PC-3 (cell line): ENCODE data around the gene VAV3. TPM values are rescaled to one million over a fixed set of nuclear protein-coding genes. Genes with fewer than 3 reads are reported as not detected.

ENCODE experiments used
- ATAC-seq: fragments of 200-7000 bp; cut with Tn5 transposase; 2 replicates; pipeline ENCODE4 v1.9.1; 2020; ENCODE audit warnings: mild to moderate bottlenecking, moderate library complexity
- BruUV-seq: library from RNA; stranded (reverse); fragments of 400-500 nt; replicated peaks from 2 replicates; lab custom pipeline; 2021; lab: Mats Ljungman, UMichigan
- CTCF ChIA-PET: fragments of 300-600 bp; sonication (Branson Sonifier 250); formaldehyde crosslinking; loops from one replicate; lab custom pipeline; 2022; ENCODE audit warnings: antibody characterized with exemption; lab: Charles Lee
- POLR2A ChIA-PET: fragments of 300-600 bp; sonication (Branson Sonifier 250); formaldehyde crosslinking; loops from one replicate; lab custom pipeline; 2022; ENCODE audit warnings: antibody characterized with exemption; ENCODE audit not compliant: unreplicated experiment; lab: Charles Lee
- DNase-seq: peaks from one replicate; pipeline ENCODE4 v3.0.0-alpha.2; 2015
- H2AFZ ChIP-seq: fragments of 300-600 bp; sonication (generic); 2 replicates; pipeline ENCODE4 v1.6.0; 2016; ENCODE audit warnings: antibody characterized with exemption, low read length
- H3F3A ChIP-seq: fragments of 300-600 bp; sonication (generic); one replicate; pipeline ENCODE4 v1.6.0; 2017; ENCODE audit warnings: antibody characterized with exemption, low read length, control low read depth, mild to moderate bottlenecking; ENCODE audit not compliant: unreplicated experiment
- H3K27ac ChIP-seq: fragments of 300-600 bp; sonication (generic); 2 replicates; pipeline ENCODE4 v1.5.1; 2016; ENCODE audit warnings: mild to moderate bottlenecking, low read length
- H3K27me3 ChIP-seq: fragments of 300-600 bp; sonication (generic); 2 replicates; pipeline ENCODE4 v1.6.1; 2016; ENCODE audit warnings: low read length, mixed read lengths
- H3K36me3 ChIP-seq: fragments of 300-600 bp; sonication (generic); 2 replicates; pipeline ENCODE4 v1.6.1; 2016; ENCODE audit warnings: low read depth, mixed run types, low read length, mixed read lengths
- H3K4me1 ChIP-seq: fragments of 300-600 bp; sonication (generic); 2 replicates; pipeline ENCODE4 v1.5.1; 2016; ENCODE audit warnings: low read length; ENCODE audit not compliant: insufficient read depth
- H3K4me2 ChIP-seq: fragments of 300-600 bp; sonication (generic); 2 replicates; pipeline ENCODE4 v1.6.0; 2016; ENCODE audit warnings: low read length
- H3K4me3 ChIP-seq: fragments of 300-600 bp; sonication (generic); 2 replicates; pipeline ENCODE4 v1.5.1; 2016; ENCODE audit warnings: mild to moderate bottlenecking, low read length, mixed read lengths
- H3K79me2 ChIP-seq: fragments of 300-600 bp; sonication (generic); 2 replicates; pipeline ENCODE4 v1.6.1; 2017; ENCODE audit warnings: low read length, mixed read lengths
- H3K9ac ChIP-seq: fragments of 300-600 bp; sonication (generic); 2 replicates; pipeline ENCODE4 v1.6.0; 2016; ENCODE audit warnings: mild to moderate bottlenecking, low read length
- H3K9me2 ChIP-seq: fragments of 300-600 bp; sonication (generic); replicated peaks from 2 replicates; pipeline ENCODE4 v1.6.1; 2016; ENCODE audit warnings: mixed run types, low read length, mixed read lengths
- H3K9me3 ChIP-seq: fragments of 300-600 bp; sonication (generic); 2 replicates; pipeline ENCODE4 v1.6.1; 2016; ENCODE audit warnings: low read length, mixed read lengths
- H4K20me1 ChIP-seq: fragments of 300-600 bp; sonication (generic); 2 replicates; pipeline ENCODE4 v1.6.1; 2016; ENCODE audit warnings: low read length, mixed read lengths
- CTCF ChIP-seq: fragments of 300-600 bp; sonication (generic); conservative IDR thresholded peaks from 2 replicates; pipeline ENCODE4 v1.5.1; 2017; ENCODE audit warnings: antibody characterized with exemption, low read depth, mild to moderate bottlenecking, low read length
- EZH2 ChIP-seq: fragments of 300-600 bp; sonication (generic); IDR thresholded peaks from one replicate; pipeline ENCODE4 v1.6.1; 2017; ENCODE audit warnings: antibody characterized with exemption, mild to moderate bottlenecking, low read length; ENCODE audit not compliant: unreplicated experiment
- EZH2phosphoT487 ChIP-seq: fragments of 300-600 bp; sonication (generic); IDR thresholded peaks from 2 replicates; pipeline ENCODE4 v1.6.1; 2018; ENCODE audit warnings: mild to moderate bottlenecking, antibody characterized with exemption, low read length, borderline replicate concordance
- intact Hi-C: fragments of 100-400 bp; cut with micrococcal nuclease; formaldehyde crosslinking; loops from 2 replicates; pipeline ENCODE4 v1.9.0; 2023
- total RNA-seq: library from RNA; depleted of rRNA; stranded (reverse); fragments of >200 nt; gene quantifications from 2 replicates; pipeline ENCODE4 v1.2.3, GENCODE V29; 2014

The VAV3 gene
- total RNA-seq, 1 experiment from 2014 or later = 0.73 TPM

GRCh38 chr1:107963601-107964335 lies 1.2 kb downstream of the VAV3 start:
- POLR2A ChIA-PET = no interaction called here
- Histone ChIP-seq H3K4me3 (no peak overlapping the region), H3F3A (no peaks in the 10 kb centered on the region), H2AFZ (no peak overlapping the region), H3K27me3 (peaks cover 10% of the 10 kb centered on the region), H3K27ac (no peak overlapping the region), H3K4me2 (no peak overlapping the region), H3K79me2 (no peaks in the 10 kb centered on the region), H3K9me2 (no peaks in the 10 kb centered on the region), H3K4me1 (no peaks in the 10 kb centered on the region), H3K9ac (no peak overlapping the region), H3K36me3 (no peaks in the 10 kb centered on the region), H3K9me3 (no peaks in the 10 kb centered on the region), H4K20me1 (no peaks in the 10 kb centered on the region)
- no peak for DNase-seq
- CTCF ChIA-PET = no interaction called here
- intact Hi-C loops = loop anchor here (10.0 kb wide), 1 partner anchor 161 kb away; no protein-coding TSS in a partner anchor
- no TSS peak for BruUV-seq
- no peak for TF ChIP-seq CTCF
- TF ChIP-seq EZH2phosphoT487 = no peak
- no peak for TF ChIP-seq EZH2
- ATAC-seq = no peak

DNA sequence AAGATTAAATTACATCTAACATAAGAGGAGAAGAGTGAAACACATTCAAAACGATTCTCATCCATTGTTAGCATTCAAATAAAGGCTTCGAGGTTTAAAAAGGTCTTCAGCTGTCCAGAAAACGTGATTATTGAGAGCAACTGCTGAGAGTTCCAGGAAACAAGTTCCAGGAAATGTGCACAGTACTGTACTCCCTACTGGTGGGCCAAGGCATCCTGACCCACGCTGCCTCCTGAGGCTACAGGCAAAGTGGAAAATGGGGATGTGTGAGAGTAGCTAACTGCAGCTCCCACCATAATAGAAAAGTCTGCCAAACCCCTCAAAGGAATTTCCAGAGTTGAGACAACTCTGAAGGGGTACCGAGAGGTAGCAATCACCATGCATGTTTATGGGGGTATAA lies 2.0 kb downstream of the VAV3 start:
- Histone ChIP-seq H3K27me3 (peaks cover 10% of the 10 kb centered on the region), H3K9ac (no peak overlapping the region), H3K36me3 (no peaks in the 10 kb centered on the region), H3K4me2 (no peak overlapping the region), H3F3A (no peaks in the 10 kb centered on the region), H3K79me2 (no peaks in the 10 kb centered on the region), H3K4me1 (no peaks in the 10 kb centered on the region), H3K9me3 (no peaks in the 10 kb centered on the region), H3K27ac (no peak overlapping the region), H2AFZ (no peak overlapping the region), H4K20me1 (no peaks in the 10 kb centered on the region), H3K4me3 (no peak overlapping the region), H3K9me2 (no peaks in the 10 kb centered on the region)
- no peak for DNase-seq
- intact Hi-C loops = loop anchor here (10.0 kb wide), 1 partner anchor 162 kb away; no protein-coding TSS in a partner anchor
- no TSS peak for BruUV-seq
- ChIA-PET POLR2A (no interaction called here), CTCF (no interaction called here)
- TF ChIP-seq CTCF (no peak), EZH2 (no peak), EZH2phosphoT487 (no peak)
- ATAC-seq = no peak

GRCh38 chr1:107954719-107955415 lies 10.1 kb downstream of the VAV3 start:
- CTCF ChIA-PET = no interaction called here
- ATAC-seq (no peak), DNase-seq (no peak)
- intact Hi-C loops = no loop called here
- no peaks in the 10 kb centered on the region for H3K36me3 ChIP-seq
- POLR2A ChIA-PET = no interaction called here
- H3K9me3 ChIP-seq = no peaks in the 10 kb centered on the region
- TF ChIP-seq CTCF (no peak), EZH2phosphoT487 (no peak), EZH2 (no peak)
- no peaks in the 10 kb centered on the region for H3F3A ChIP-seq
- no peaks in the 10 kb centered on the region for H4K20me1 ChIP-seq
- no peaks in the 10 kb centered on the region for H3K4me1 ChIP-seq
- no TSS peak for BruUV-seq
- no peak overlapping the region for H3K27ac ChIP-seq
- H2AFZ ChIP-seq = no peak overlapping the region
- no peak overlapping the region for H3K9ac ChIP-seq
- no peaks in the 10 kb centered on the region for H3K9me2 ChIP-seq
- no peaks in the 10 kb centered on the region for H3K27me3 ChIP-seq
- no peak overlapping the region for H3K4me3 ChIP-seq
- H3K4me2 ChIP-seq = no peak overlapping the region
- H3K79me2 ChIP-seq = no peaks in the 10 kb centered on the region
